ENCODE data around the gene ITPRIPL1. TPM values are rescaled to one million over a fixed set of nuclear protein-coding genes. Genes with fewer than 3 reads are reported as not detected.
"Not testable (repeated sequence)": the region's sequence is repeated elsewhere in the genome, so short reads cannot be mapped to it uniquely, and the experiment has no call there.

ITPRIPL1 gene, protein sequence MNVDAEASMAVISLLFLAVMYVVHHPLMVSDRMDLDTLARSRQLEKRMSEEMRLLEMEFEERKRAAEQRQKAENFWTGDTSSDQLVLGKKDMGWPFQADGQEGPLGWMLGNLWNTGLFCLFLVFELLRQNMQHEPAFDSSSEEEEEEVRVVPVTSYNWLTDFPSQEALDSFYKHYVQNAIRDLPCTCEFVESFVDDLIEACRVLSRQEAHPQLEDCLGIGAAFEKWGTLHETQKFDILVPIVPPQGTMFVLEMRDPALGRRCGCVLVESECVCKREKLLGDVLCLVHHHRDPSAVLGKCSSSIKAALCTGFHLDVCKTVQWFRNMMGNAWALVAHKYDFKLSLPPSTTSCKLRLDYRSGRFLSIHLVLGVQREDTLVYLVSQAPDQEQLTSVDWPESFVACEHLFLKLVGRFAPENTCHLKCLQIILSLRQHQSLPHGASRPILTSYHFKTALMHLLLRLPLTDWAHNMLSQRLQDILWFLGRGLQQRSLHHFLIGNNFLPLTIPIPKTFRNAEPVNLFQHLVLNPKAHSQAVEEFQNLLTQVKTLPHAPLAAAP
- total RNA-seq, result 1 to 10 TPM; 1.8 to 4.1 (median 2.5) TPM

DNA sequence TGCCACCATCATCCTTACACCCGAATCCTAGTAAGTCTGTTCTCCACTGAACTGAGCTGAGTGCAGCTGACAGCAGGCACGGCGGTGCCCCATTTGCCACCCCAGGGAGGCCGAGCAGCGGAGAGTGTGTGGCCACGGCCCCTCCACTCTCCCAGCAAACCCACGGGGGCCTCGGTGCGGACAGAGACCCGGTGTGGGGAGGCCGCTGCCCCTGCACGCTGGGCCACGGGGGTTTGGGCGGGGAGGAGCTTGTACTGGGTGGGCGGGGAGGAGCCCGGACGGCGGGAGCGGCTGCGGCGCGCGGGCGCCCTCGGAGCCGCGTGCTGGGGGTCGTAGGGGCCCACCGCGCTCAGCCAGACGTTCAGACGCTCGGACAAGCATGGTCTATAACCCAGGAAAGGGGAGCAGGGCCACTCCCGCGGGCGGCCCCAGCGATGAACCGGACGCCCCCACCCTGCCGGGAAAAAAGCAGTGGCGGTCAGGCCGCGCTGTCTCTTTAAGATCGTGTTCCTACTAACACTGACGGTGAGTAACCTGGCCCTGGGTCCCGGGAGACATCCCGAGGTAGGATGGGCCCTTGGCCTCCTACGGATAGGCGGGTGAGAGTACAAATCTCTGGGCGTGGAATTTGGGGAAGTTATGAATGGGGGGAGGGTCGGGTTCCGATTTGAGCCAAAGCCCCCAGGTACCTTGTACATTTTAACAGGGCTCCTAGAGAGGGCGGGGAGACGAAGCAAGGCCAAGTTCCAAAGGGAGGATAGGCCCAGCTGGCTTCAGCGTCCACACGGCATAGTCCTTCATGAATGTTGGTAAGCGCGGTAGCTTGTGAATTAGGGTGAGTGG is at the start of gene ITPRIPL1:
TSS of gene ITPRIPL1 (plus strand) at position 277 of the 843 bp plus-strand sequence. CDS start at position 800, 523 bp downstream.
- H3K36me3 ChIP-seq, result peaks cover 0 to 18% (median 0%) of the 10 kb centered on the region in 3 donors
- 3 to 10% methylated on average over 6 to 27 of the region's 58 CpGs for WGBS, 2 donors
- H3K4me3 ChIP-seq, result peak within 1 kb of the TSS; percentile 47 to 77 (median 62)
- TF ChIP-seq POLR2A (IDR thresholded peaks at IDR 0.05), result peak in 1 of 4 donors; percentile 34
- TF ChIP-seq, protein P1, sequence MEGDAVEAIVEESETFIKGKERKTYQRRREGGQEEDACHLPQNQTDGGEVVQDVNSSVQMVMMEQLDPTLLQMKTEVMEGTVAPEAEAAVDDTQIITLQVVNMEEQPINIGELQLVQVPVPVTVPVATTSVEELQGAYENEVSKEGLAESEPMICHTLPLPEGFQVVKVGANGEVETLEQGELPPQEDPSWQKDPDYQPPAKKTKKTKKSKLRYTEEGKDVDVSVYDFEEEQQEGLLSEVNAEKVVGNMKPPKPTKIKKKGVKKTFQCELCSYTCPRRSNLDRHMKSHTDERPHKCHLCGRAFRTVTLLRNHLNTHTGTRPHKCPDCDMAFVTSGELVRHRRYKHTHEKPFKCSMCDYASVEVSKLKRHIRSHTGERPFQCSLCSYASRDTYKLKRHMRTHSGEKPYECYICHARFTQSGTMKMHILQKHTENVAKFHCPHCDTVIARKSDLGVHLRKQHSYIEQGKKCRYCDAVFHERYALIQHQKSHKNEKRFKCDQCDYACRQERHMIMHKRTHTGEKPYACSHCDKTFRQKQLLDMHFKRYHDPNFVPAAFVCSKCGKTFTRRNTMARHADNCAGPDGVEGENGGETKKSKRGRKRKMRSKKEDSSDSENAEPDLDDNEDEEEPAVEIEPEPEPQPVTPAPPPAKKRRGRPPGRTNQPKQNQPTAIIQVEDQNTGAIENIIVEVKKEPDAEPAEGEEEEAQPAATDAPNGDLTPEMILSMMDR (IDR thresholded peaks at IDR 0.05), result no peak
- H3K27ac ChIP-seq, result peak within 1 kb of the TSS; percentile 68 to 79 (median 70)
- peaks cover 17 to 56% (median 22%) of the 10 kb centered on the region in 3 donors for H3K4me1 ChIP-seq
- no peak for DNase-seq
- H3K9me3 ChIP-seq, result no peaks in the 10 kb centered on the region
- intact Hi-C loops (cut with DNase I), result no loop called here
- peaks cover 0 to 62% (median 3%) of the 10 kb centered on the region in 4 donors for H3K27me3 ChIP-seq

- Histone ChIP-seq H3K9me3 (no peaks in the 10 kb centered on the region), H3K4me1 (no peaks in the 10 kb centered on the region), H3K36me3 (peaks cover 42 to 100% (median 68%) of the 10 kb centered on the region in 3 donors), H3K4me3 (no peak overlapping the region), H3K27me3 (no peaks in the 10 kb centered on the region), H3K27ac (no peak overlapping the region)
- DNase-seq, result no peak
- intact Hi-C loops (cut with DNase I), result no loop called here
- TF ChIP-seq, protein P1 (IDR thresholded peaks at IDR 0.05), result no peak
- no peak for TF ChIP-seq POLR2A (IDR thresholded peaks at IDR 0.05)
- WGBS, 2 donors, result 86 to 91% methylated on average over 14 to 20 of the region's 21 CpGs
These were observed 48.2 kb upstream of the ITPRIPL1 start for GRCh38 chr2:96276787-96277499.

GRCh38 chr2:96287273-96287856 is 37.8 kb upstream of the ITPRIPL1 start:
- Histone ChIP-seq H3K9me3 (no peaks in the 10 kb centered on the region), H3K4me1 (no peaks in the 10 kb centered on the region), H3K36me3 (peaks cover 88 to 100% (median 96%) of the 10 kb centered on the region in 3 donors), H3K4me3 (no peak overlapping the region), H3K27ac (no peak overlapping the region), H3K27me3 (no peaks in the 10 kb centered on the region)
- 78% methylated on average over 6 of the region's 6 CpGs for WGBS, 2 donors
- DNase-seq, result no peak
- TF ChIP-seq POLR2A (IDR thresholded peaks at IDR 0.05), result no peak
- TF ChIP-seq, protein P1 (IDR thresholded peaks at IDR 0.05), result no peak
- intact Hi-C loops (cut with DNase I), result no loop called here

GRCh38 chr2:96291751-96292150 is 33.4 kb upstream of the ITPRIPL1 start:
- WGBS, 2 donors, result 74 to 100% methylated on average over 2 to 4 of the region's 5 CpGs
- Histone ChIP-seq H3K4me3 (no peak overlapping the region), H3K27me3 (no peaks in the 10 kb centered on the region), H3K27ac (no peak overlapping the region), H3K36me3 (peaks cover 60 to 100% (median 92%) of the 10 kb centered on the region in 3 donors), H3K9me3 (no peaks in the 10 kb centered on the region), H3K4me1 (no peaks in the 10 kb centered on the region)
- intact Hi-C loops (cut with DNase I), result no loop called here
- no peak for DNase-seq
- no peak for TF ChIP-seq POLR2A (IDR thresholded peaks at IDR 0.05)
- TF ChIP-seq, protein P1 (IDR thresholded peaks at IDR 0.05), result no peak

DNA sequence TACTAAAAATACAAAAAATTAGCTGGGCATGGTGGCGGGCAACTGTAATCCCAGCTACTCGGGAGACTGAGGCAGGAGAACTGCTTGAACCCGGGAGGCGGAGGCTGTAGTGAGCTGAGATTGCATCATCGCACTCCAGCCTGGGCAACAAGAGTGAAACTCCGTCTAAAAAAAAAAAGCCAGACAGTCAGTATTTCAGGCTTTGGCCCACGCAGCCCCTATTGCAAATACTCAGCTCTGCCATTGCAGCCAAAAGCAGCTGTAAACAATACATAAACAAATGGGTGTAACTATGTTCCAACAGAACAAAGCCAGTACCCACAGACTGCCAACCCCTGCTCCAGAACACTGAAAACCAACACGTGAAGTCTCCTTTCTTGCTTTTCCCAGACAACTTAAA is 30.8 kb upstream of the ITPRIPL1 start:
- H3K27ac ChIP-seq; H3K9me3 ChIP-seq; DNase-seq; H3K27me3 ChIP-seq; intact Hi-C loops (cut with DNase I); H3K4me3 ChIP-seq; H3K4me1 ChIP-seq: not testable (repeated sequence)
- H3K36me3 ChIP-seq, result peaks cover 51 to 100% (median 90%) of the 10 kb centered on the region in 3 donors
- 88 to 90% methylated on average over 8 of the region's 8 CpGs for WGBS, 2 donors
